ENCODE data around the gene FBL.

Gene FBL

DNA sequence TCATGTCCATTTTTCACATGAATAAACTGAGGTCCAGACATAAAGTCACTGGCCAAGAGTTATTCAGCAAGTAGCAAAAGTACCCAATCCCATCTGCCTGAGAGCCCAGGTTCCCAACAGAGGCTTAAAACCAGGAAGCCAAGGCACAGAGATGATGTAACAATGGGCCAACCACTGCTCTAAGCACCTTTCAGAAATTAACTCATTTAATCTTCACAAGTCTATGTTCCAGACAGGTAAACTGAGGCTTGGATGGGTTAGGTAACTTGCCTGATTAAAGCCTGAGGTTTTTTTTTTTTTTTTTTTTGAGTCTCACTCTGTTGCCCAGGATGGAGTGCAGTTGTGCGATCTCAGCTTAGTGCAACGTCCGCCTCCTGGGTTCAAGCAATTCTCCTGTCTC, 8.2 kb downstream of the FBL start:
- Histone ChIP-seq H3K36me3 (ENCODE audit: low read length) (peaks cover 11% of the 10 kb centered on the region; the same call in 1 of the 2 replicates), H3K27me3 (ENCODE audit: low read length) (no peaks in the 10 kb centered on the region), H3K9me2 (replicated peaks; ENCODE audit: insufficient read depth, low read length) (no peaks in the 10 kb centered on the region), H4K20me1 (ENCODE audit: low read depth, low read length) (peaks cover 16% of the 10 kb centered on the region; the same call in 1 of the 2 replicates), H3K9me3 (ENCODE audit: insufficient read depth, low read length) (no peaks in the 10 kb centered on the region), H3F3A (ENCODE audit: insufficient read depth) (peaks cover 20% of the 10 kb centered on the region), H2AFZ (ENCODE audit: low read depth, low read length, severe bottlenecking) (no peak overlapping the region), H3K4me3 (ENCODE audit: insufficient read depth, low read length, poor library complexity, severe bottlenecking) (no peak overlapping the region), H3K79me2 (ENCODE audit: insufficient read depth, low read length) (peaks cover 52% of the 10 kb centered on the region), H3K4me2 (ENCODE audit: low read depth, low read length, poor library complexity, severe bottlenecking) (no peak overlapping the region), H3K27ac (ENCODE audit: low read depth, low read length) (no peak overlapping the region), H3K9ac (ENCODE audit: low read length) (no peak overlapping the region)
- TF ChIP-seq, protein P1, sequence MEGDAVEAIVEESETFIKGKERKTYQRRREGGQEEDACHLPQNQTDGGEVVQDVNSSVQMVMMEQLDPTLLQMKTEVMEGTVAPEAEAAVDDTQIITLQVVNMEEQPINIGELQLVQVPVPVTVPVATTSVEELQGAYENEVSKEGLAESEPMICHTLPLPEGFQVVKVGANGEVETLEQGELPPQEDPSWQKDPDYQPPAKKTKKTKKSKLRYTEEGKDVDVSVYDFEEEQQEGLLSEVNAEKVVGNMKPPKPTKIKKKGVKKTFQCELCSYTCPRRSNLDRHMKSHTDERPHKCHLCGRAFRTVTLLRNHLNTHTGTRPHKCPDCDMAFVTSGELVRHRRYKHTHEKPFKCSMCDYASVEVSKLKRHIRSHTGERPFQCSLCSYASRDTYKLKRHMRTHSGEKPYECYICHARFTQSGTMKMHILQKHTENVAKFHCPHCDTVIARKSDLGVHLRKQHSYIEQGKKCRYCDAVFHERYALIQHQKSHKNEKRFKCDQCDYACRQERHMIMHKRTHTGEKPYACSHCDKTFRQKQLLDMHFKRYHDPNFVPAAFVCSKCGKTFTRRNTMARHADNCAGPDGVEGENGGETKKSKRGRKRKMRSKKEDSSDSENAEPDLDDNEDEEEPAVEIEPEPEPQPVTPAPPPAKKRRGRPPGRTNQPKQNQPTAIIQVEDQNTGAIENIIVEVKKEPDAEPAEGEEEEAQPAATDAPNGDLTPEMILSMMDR (IDR thresholded peaks at IDR 0.05; ENCODE audit: insufficient read depth, low read length, poor library complexity, severe bottlenecking) = no peak
- no peak for TF ChIP-seq EZH2phosphoT487 (conservative IDR thresholded peaks at IDR 0.05; ENCODE audit: low read length)

DNA sequence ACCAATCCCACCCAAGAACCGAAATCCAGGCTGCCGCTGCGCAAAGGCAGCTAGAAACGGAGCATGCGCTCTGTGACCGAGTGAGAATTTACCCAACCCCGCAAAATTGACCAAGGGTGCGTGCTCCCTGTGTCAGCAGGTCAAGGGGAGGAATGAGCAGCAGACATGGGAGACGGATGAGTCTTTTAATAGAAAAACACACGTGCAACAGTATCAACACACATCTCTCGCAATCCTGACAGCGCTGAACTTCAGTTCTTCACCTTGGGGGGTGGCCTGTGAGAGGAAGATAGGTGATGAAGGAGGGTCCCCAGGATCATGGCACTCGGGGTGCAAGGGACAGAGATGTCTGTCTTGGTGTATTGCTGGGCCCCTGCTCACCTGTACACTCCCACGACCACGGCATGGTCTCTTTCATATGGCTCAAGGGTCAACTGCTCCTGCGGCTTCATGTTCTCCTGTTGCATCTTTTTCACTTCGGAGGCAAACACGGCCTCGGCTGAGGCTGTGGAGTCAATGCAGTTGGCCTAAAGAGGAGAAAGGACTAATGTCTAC, 11.8 kb downstream of the FBL start:
- Histone ChIP-seq H3F3A (ENCODE audit: insufficient read depth) (peaks cover 20% of the 10 kb centered on the region), H3K27ac (ENCODE audit: low read depth, low read length) (no peak overlapping the region), H3K9ac (ENCODE audit: low read length) (no peak overlapping the region), H3K4me2 (ENCODE audit: low read depth, low read length, poor library complexity, severe bottlenecking) (peak overlapping the region; percentile 47), H3K36me3 (ENCODE audit: low read length) (peaks cover 11% of the 10 kb centered on the region; the same call in 1 of the 2 replicates), H3K79me2 (ENCODE audit: insufficient read depth, low read length) (peaks cover 16% of the 10 kb centered on the region), H3K9me2 (replicated peaks; ENCODE audit: insufficient read depth, low read length) (no peaks in the 10 kb centered on the region), H3K27me3 (ENCODE audit: low read length) (no peaks in the 10 kb centered on the region), H2AFZ (ENCODE audit: low read depth, low read length, severe bottlenecking) (peak overlapping the region; percentile 36), H4K20me1 (ENCODE audit: low read depth, low read length) (no peaks in the 10 kb centered on the region), H3K9me3 (ENCODE audit: insufficient read depth, low read length) (no peaks in the 10 kb centered on the region), H3K4me3 (ENCODE audit: insufficient read depth, low read length, poor library complexity, severe bottlenecking) (no peak overlapping the region)
- TF ChIP-seq, protein P1 (IDR thresholded peaks at IDR 0.05; ENCODE audit: insufficient read depth, low read length, poor library complexity, severe bottlenecking) = no peak
- TF ChIP-seq EZH2phosphoT487 (conservative IDR thresholded peaks at IDR 0.05; ENCODE audit: low read length) = no peak

DNA sequence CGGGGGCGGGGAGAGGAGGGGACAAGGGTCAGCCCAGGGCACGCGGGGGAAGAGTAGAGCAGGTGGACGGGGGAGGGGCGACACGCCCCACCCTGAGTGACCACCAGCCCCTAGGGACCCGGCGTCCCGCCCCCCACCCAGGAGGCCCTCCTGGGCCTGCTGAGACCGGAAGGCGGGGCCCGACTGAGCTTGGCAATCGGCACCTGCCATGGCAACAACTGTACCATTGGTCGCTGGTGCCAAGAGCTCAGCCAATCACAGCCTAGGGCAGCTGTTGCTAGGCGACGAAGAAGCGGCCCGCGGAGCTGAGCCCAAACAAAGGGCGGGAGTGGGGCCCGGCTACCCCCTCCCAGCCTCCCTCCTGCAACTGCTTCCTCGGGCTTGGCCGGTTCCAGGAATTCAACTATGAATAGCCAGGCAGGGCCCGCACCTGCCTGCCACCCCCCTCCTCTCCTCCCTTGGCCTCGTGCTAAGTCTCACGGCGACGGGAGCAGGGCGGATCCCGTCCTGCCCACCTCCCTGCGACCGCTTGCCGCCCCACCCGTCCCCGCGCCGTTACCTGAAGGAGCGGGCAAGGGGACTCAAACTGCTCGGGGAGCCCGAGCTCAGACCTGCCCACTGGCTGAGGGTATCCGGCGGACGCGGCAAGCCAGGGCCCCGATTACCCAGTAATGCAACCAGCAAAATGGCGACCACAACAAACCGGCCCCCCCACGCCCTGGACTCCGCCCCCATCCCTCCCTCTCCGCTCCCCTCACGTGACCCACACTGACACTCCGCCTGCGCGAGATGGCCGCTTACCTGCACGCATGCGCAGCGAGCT, 12.5 kb downstream of the FBL start, which contains the start of gene DYRK1B:
DYRK1B (minus strand) TSS at position 699 of the 823 bp plus-strand sequence. CDS start 2,295 bp downstream, outside the sequence.
- Histone ChIP-seq H3K27me3 (ENCODE audit: low read length) (no peaks in the 10 kb centered on the region), H3K9me3 (ENCODE audit: insufficient read depth, low read length) (no peaks in the 10 kb centered on the region), H3K4me3 (ENCODE audit: insufficient read depth, low read length, poor library complexity, severe bottlenecking) (peak within 1 kb of the TSS; percentile 44), H3K27ac (ENCODE audit: low read depth, low read length) (no peak within 1 kb of the TSS), H3K79me2 (ENCODE audit: insufficient read depth, low read length) (peaks cover 10% of the 10 kb centered on the region; the same call in 1 of the 2 replicates), H4K20me1 (ENCODE audit: low read depth, low read length) (no peaks in the 10 kb centered on the region), H3K36me3 (ENCODE audit: low read length) (peaks cover 11% of the 10 kb centered on the region; the same call in 1 of the 2 replicates), H3K4me2 (ENCODE audit: low read depth, low read length, poor library complexity, severe bottlenecking) (peak within 1 kb of the TSS; percentile 47), H3K9me2 (replicated peaks; ENCODE audit: insufficient read depth, low read length) (no peaks in the 10 kb centered on the region), H2AFZ (ENCODE audit: low read depth, low read length, severe bottlenecking) (peak within 1 kb of the TSS; percentile 36), H3K9ac (ENCODE audit: low read length) (peak within 1 kb of the TSS; percentile 11; the same call in 1 of the 2 replicates), H3F3A (ENCODE audit: insufficient read depth) (peaks cover 20% of the 10 kb centered on the region)
- TF ChIP-seq EZH2phosphoT487 (conservative IDR thresholded peaks at IDR 0.05; ENCODE audit: low read length) = no peak
- TF ChIP-seq, protein P1 (IDR thresholded peaks at IDR 0.05; ENCODE audit: insufficient read depth, low read length, poor library complexity, severe bottlenecking) = no peak

Data from SU-DHL-6 (cell line).